ENCODE measurements around the gene KLHDC7B.

DNA sequence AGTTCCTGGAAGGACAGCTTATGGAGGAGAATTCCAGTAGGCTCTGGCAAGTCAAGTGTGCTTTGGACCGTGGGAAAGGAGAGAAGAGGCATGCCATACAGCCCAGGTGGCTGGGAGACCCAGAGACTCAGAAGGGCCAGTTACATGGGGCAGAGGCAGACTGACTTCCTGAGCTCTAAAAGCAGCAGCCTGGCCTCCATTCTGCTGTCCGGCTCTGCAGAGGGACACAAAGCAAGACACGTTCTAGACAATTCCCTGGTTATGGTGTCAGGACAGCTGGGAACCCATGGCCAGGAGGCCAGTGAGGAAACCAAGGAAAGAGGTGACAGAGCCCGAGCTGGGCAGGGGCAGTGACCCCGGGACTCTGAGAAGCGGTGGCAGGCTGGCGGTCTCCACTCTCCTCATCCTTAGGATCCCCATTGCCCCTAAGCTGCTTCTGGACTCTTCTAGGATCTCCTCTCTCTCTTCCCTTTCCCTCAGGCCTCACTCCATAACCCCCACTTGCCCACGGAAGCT, 29.8 kb downstream of the KLHDC7B start:
- TF ChIP-seq, protein P1, sequence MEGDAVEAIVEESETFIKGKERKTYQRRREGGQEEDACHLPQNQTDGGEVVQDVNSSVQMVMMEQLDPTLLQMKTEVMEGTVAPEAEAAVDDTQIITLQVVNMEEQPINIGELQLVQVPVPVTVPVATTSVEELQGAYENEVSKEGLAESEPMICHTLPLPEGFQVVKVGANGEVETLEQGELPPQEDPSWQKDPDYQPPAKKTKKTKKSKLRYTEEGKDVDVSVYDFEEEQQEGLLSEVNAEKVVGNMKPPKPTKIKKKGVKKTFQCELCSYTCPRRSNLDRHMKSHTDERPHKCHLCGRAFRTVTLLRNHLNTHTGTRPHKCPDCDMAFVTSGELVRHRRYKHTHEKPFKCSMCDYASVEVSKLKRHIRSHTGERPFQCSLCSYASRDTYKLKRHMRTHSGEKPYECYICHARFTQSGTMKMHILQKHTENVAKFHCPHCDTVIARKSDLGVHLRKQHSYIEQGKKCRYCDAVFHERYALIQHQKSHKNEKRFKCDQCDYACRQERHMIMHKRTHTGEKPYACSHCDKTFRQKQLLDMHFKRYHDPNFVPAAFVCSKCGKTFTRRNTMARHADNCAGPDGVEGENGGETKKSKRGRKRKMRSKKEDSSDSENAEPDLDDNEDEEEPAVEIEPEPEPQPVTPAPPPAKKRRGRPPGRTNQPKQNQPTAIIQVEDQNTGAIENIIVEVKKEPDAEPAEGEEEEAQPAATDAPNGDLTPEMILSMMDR (IDR thresholded peaks at IDR 0.05): no peak
- no peak for TF ChIP-seq POLR2A (IDR thresholded peaks at IDR 0.05)

Data from tibial nerve (tissue), 3 donors.